ENCODE measurements around the gene OSBPL9. TPM values are rescaled to one million over a fixed set of nuclear protein-coding genes. Genes with fewer than 3 reads are reported as not detected.

OSBPL9 gene
- total RNA-seq, 2 donors from 2014 or later: 60.0 to 60.8 TPM

GRCh38 chr1:51768971-51769588, 152.2 kb downstream of the OSBPL9 start:
- Histone ChIP-seq H3K27ac (peak overlapping the region in 1 of 2 donors; percentile 22), H3K4me3 (no peak overlapping the region), H3K9me3 (no peaks in the 10 kb centered on the region), H3K4me1 (no peaks in the 10 kb centered on the region), H3K27me3 (no peaks in the 10 kb centered on the region), H3K36me3 (peaks cover 46% of the 10 kb centered on the region)
- no peak for DNase-seq (ENCODE audit: low spot score)
- peak; percentile 77 to 86 for TF ChIP-seq CTCF (IDR thresholded peaks at IDR 0.05)

- DNase-seq (ENCODE audit: low spot score): no peak
- no peaks in the 10 kb centered on the region for H3K4me1 ChIP-seq
- peaks cover 71% of the 10 kb centered on the region for H3K36me3 ChIP-seq
- H3K9me3 ChIP-seq: no peaks in the 10 kb centered on the region
- no peak overlapping the region for H3K4me3 ChIP-seq
- TF ChIP-seq CTCF (IDR thresholded peaks at IDR 0.05): no peak
- no peaks in the 10 kb centered on the region for H3K27me3 ChIP-seq
- no peak overlapping the region for H3K27ac ChIP-seq
Measured at GRCh38 chr1:51776408-51776807, 159.5 kb downstream of the OSBPL9 start.

GRCh38 chr1:51780927-51781326, 164.0 kb downstream of the OSBPL9 start:
- Histone ChIP-seq H3K4me1 (peaks cover 0 to 16% of the 10 kb centered on the region in 2 donors), H3K9me3 (no peaks in the 10 kb centered on the region), H3K27ac (no peak overlapping the region), H3K36me3 (peaks cover 80% of the 10 kb centered on the region), H3K4me3 (no peak overlapping the region), H3K27me3 (no peaks in the 10 kb centered on the region)
- no peak for TF ChIP-seq CTCF (IDR thresholded peaks at IDR 0.05)
- DNase-seq (ENCODE audit: low spot score): no peak

GRCh38 chr1:51784997-51785421, 168.1 kb downstream of the OSBPL9 start:
- DNase-seq (ENCODE audit: low spot score): no peak
- peaks cover 0 to 24% of the 10 kb centered on the region in 2 donors for H3K4me1 ChIP-seq
- peaks cover 95% of the 10 kb centered on the region for H3K36me3 ChIP-seq
- peaks cover 0 to 4% of the 10 kb centered on the region in 2 donors for H3K27me3 ChIP-seq
- peak overlapping the region; percentile 56 for H3K27ac ChIP-seq
- no peaks in the 10 kb centered on the region for H3K9me3 ChIP-seq
- no peak for TF ChIP-seq CTCF (IDR thresholded peaks at IDR 0.05)
- H3K4me3 ChIP-seq: no peak overlapping the region

GRCh38 chr1:51788938-51789337, 172.0 kb downstream of the OSBPL9 start:
- peaks cover 0 to 24% of the 10 kb centered on the region in 2 donors for H3K4me1 ChIP-seq

More at GRCh38 chr1:51788938-51789337, 172.0 kb downstream of the OSBPL9 start:
- Histone ChIP-seq H3K27ac (no peak overlapping the region), H3K4me3 (no peak overlapping the region), H3K36me3 (peaks cover 97% of the 10 kb centered on the region), H3K9me3 (no peaks in the 10 kb centered on the region), H3K27me3 (peaks cover 0 to 4% of the 10 kb centered on the region in 2 donors)
- TF ChIP-seq CTCF (IDR thresholded peaks at IDR 0.05): no peak
- DNase-seq (ENCODE audit: low spot score): no peak
